ENCODE data around the gene FLG. TPM values are rescaled to one million over a fixed set of nuclear protein-coding genes. Genes with fewer than 3 reads are reported as not detected.
A peak's percentile ranks its signal among the peaks of the same experiment; 100 is the strongest.

FLG gene
- total RNA-seq: not detected
- long read RNA-seq: 0 reads

- intact Hi-C loops (cut with micrococcal nuclease): no loop called here
- Histone ChIP-seq H3K9me3 (replicated peaks) (no peaks in the 10 kb centered on the region), H3K36me3 (no peaks in the 10 kb centered on the region), H3K4me1 (no peaks in the 10 kb centered on the region), H3K4me3 (no peak within 1 kb of the TSS), H3K27ac (replicated peaks) (no peak within 1 kb of the TSS), H3K27me3 (ENCODE audit: low read depth) (no peaks in the 10 kb centered on the region)
- DNase-seq: no peak
- no peak for TF ChIP-seq CTCF (IDR thresholded peaks at IDR 0.05; ENCODE audit: borderline replicate concordance)
Observed at GRCh38 chr1:152325111-152325510, at the start of gene FLG. Gene FLG (minus strand): TSS chr1:152325239. CDS start chr1:152315456, 9,783 bp downstream.

GRCh38 chr1:152374451-152374850 is 49.4 kb upstream of the FLG start:
- no peak for TF ChIP-seq CTCF (IDR thresholded peaks at IDR 0.05; ENCODE audit: borderline replicate concordance)
- DNase-seq: peak; percentile 18
- no peaks in the 10 kb centered on the region for H3K36me3 ChIP-seq
- H3K27me3 ChIP-seq (ENCODE audit: low read depth): no peaks in the 10 kb centered on the region
- H3K4me3 ChIP-seq: no peak overlapping the region
- peaks cover 8% of the 10 kb centered on the region for H3K9me3 ChIP-seq (replicated peaks)
- no peaks in the 10 kb centered on the region for H3K4me1 ChIP-seq
- H3K27ac ChIP-seq (replicated peaks): no peak overlapping the region
- intact Hi-C loops (cut with micrococcal nuclease): no loop called here

GRCh38 chr1:152372672-152373071 is 47.6 kb upstream of the FLG start:
- Histone ChIP-seq H3K36me3 (no peaks in the 10 kb centered on the region), H3K27ac (replicated peaks) (no peak overlapping the region), H3K27me3 (ENCODE audit: low read depth) (no peaks in the 10 kb centered on the region), H3K4me3 (no peak overlapping the region), H3K4me1 (no peaks in the 10 kb centered on the region), H3K9me3 (replicated peaks) (peaks cover 20% of the 10 kb centered on the region)
- intact Hi-C loops (cut with micrococcal nuclease): no loop called here
- DNase-seq: no peak
- TF ChIP-seq CTCF (IDR thresholded peaks at IDR 0.05; ENCODE audit: borderline replicate concordance): no peak

- no peaks in the 10 kb centered on the region for H3K27me3 ChIP-seq (ENCODE audit: low read depth)
- H3K27ac ChIP-seq (replicated peaks): no peak overlapping the region
- no peak for DNase-seq
- H3K4me3 ChIP-seq: no peak overlapping the region
- H3K9me3 ChIP-seq (replicated peaks): peaks cover 20% of the 10 kb centered on the region
- H3K4me1 ChIP-seq: no peaks in the 10 kb centered on the region
- intact Hi-C loops (cut with micrococcal nuclease): no loop called here
- no peaks in the 10 kb centered on the region for H3K36me3 ChIP-seq
- no peak for TF ChIP-seq CTCF (IDR thresholded peaks at IDR 0.05; ENCODE audit: borderline replicate concordance)
Observed at GRCh38 chr1:152367436-152367835, 42.4 kb upstream of the FLG start.

GRCh38 chr1:152359906-152360305 is 34.9 kb upstream of the FLG start, which contains the start of gene FLG2:
Gene FLG2 (minus strand): TSS chr1:152360006. CDS start chr1:152358884, 1,122 bp downstream.
- TF ChIP-seq CTCF (IDR thresholded peaks at IDR 0.05; ENCODE audit: borderline replicate concordance): no peak
- no peak for DNase-seq
- no peaks in the 10 kb centered on the region for H3K9me3 ChIP-seq (replicated peaks)
- no peak within 1 kb of the TSS for H3K4me3 ChIP-seq
- H3K27ac ChIP-seq (replicated peaks): no peak within 1 kb of the TSS
- H3K27me3 ChIP-seq (ENCODE audit: low read depth): no peaks in the 10 kb centered on the region
- H3K36me3 ChIP-seq: no peaks in the 10 kb centered on the region
- intact Hi-C loops (cut with micrococcal nuclease): no loop called here
- no peaks in the 10 kb centered on the region for H3K4me1 ChIP-seq

All from left ventricle myocardium inferior (tissue), 1 donor.